BJ (cell line): ENCODE data around the gene PCDHGA3. TPM values are rescaled to one million over a fixed set of nuclear protein-coding genes. Genes with fewer than 3 reads are reported as not detected.

Experiments
- CTCF ChIA-PET: fragments of 350-600 bp; formaldehyde crosslinking; extraction: SDS; loops from one replicate; lab custom pipeline; 2021; ENCODE audit warnings: antibody characterized with exemption, inconsistent platforms; lab: Yijun Ruan, JAX
- POLR2A ChIA-PET: fragments of 300-600 bp; sonication (Branson Sonifier 250); formaldehyde crosslinking; extraction: SDS; loops from one replicate; lab custom pipeline; 2021; ENCODE audit warnings: antibody characterized with exemption; lab: Charles Lee
- DNase-seq: peaks from one replicate; pipeline ENCODE4 v3.0.0-alpha.2; 2011; ENCODE audit warnings: low read depth
- H3K27me3 ChIP-seq: 2 replicates; pipeline ENCODE4 v1.6.0; 2011; ENCODE audit warnings: low read length; ENCODE audit not compliant: control insufficient read depth, insufficient read depth
- H3K36me3 ChIP-seq: 2 replicates; pipeline ENCODE4 v1.5.1; 2011; ENCODE audit warnings: low read length; ENCODE audit not compliant: control insufficient read depth, insufficient read depth
- H3K4me3 ChIP-seq: 2 replicates; pipeline ENCODE4 v1.5.1; 2011; ENCODE audit warnings: low read depth, mild to moderate bottlenecking, control low read depth, low read length
- CTCF ChIP-seq: IDR thresholded peaks from 2 replicates; pipeline ENCODE4 v1.5.1; 2011; ENCODE audit warnings: low read depth, mild to moderate bottlenecking, control low read depth, inconsistent platforms, low read length, moderate library complexity; ENCODE audit not compliant: insufficient read depth
- polyA plus RNA-seq: library from polyadenylated mRNA; depleted of rRNA; stranded (reverse); fragments of >200 nt; gene quantifications from 2 replicates; pipeline ENCODE4 v1.2.3, GENCODE V29; 2011

PCDHGA3 gene
- polyA plus RNA-seq, 1 experiment: 2.5 TPM

DNA sequence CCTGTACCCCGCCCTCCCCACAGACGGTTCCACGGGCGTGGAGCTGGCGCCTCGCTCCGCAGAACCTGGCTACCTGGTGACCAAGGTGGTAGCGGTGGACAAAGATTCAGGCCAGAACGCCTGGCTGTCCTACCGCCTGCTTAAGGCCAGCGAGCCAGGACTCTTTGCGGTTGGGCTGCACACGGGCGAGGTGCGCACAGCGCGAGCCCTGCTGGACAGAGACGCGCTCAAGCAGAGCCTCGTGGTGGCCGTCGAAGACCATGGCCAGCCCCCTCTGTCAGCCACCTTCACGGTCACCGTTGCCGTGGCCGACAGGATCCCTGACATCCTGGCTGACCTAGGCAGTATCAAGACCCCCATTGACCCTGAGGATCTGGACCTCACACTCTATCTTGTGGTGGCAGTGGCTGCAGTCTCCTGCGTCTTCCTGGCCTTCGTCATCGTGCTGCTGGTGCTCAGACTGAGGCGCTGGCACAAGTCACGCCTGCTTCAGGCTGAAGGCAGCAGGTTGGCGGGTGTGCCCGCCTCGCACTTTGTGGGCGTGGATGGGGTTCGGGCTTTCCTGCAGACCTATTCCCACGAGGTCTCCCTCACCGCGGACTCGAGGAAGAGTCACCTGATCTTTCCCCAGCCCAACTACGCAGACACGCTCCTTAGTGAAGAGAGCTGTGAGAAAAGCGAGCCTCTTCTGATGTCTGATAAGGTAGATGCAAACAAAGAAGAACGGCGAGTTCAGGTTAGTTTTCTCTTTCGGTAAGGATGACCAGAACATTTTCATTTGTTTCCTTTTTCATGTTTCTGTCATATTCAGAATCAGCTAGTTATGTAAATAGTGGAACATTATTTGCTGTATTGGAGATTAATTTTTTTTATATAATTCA, 22.6 kb downstream of the PCDHGA3 start:
- Histone ChIP-seq H3K27me3 (peaks cover 2% of the 10 kb centered on the region; the same call in 1 of the 2 replicates), H3K36me3 (no peaks in the 10 kb centered on the region), H3K4me3 (no peak overlapping the region)
- CTCF ChIA-PET: interaction anchor here (0.6 to 1.4 kb wide), 3 partner anchors 10 to 424 kb away, joined by 3 read pairs; partner anchors contain the start of gene PCDHGA12
- TF ChIP-seq CTCF: no peak
- no peak for DNase-seq
- POLR2A ChIA-PET: no interaction called here

- Histone ChIP-seq H3K27me3 (no peaks in the 10 kb centered on the region; the same call in none of the 2 replicates), H3K4me3 (peak within 1 kb of the TSS; percentile 24), H3K36me3 (no peaks in the 10 kb centered on the region)
- ChIA-PET POLR2A (interaction anchor here (0.6 kb wide), 1 partner anchor 198 kb away, joined by 3 read pairs; no protein-coding TSS in a partner anchor), CTCF (interaction anchor here (0.8 to 3.5 kb wide), 30 partner anchors 10 to 197 kb away, joined by 3 to 18 read pairs (median 4); partner anchors contain the start of genes PCDHB12, PCDHB9, PCDHGA10 and PCDHGA11)
- no peak for DNase-seq
- peak; percentile 61 for TF ChIP-seq CTCF
These were observed 26.6 kb downstream of the PCDHGA3 start, which contains the start of gene PCDHGB3 for GRCh38 chr5:141369994-141370848. PCDHGB3 (plus strand) TSS chr5:141370242; CDS start chr5:141370395, 153 bp downstream.

- Histone ChIP-seq H3K4me3 (no peak overlapping the region), H3K36me3 (no peaks in the 10 kb centered on the region), H3K27me3 (no peaks in the 10 kb centered on the region; the same call in 1 of the 2 replicates)
- no peak for TF ChIP-seq CTCF
- POLR2A ChIA-PET: no interaction called here
- CTCF ChIA-PET: interaction anchor here (0.7 to 3.5 kb wide), 9 partner anchors 8 to 195 kb away, joined by 3 to 18 read pairs (median 4); partner anchors contain the start of genes PCDHGA10, PCDHGA7, PCDHGB1 and PCDHGB4
- DNase-seq: no peak
These were observed 28.2 kb downstream of the PCDHGA3 start for GRCh38 chr5:141371572-141372475.

- peak within 1 kb of the TSS; percentile 30 for H3K4me3 ChIP-seq
- POLR2A ChIA-PET: no interaction called here
- no peak for DNase-seq
These were observed 30.2 kb downstream of the PCDHGA3 start, which contains the start of gene PCDHGA6 for GRCh38 chr5:141373673-141374317. PCDHGA6 (plus strand) TSS chr5:141373891; CDS start chr5:141374084, 193 bp downstream.

More at GRCh38 chr5:141373673-141374317, 30.2 kb downstream of the PCDHGA3 start, which contains the start of gene PCDHGA6:
- Histone ChIP-seq H3K36me3 (no peaks in the 10 kb centered on the region), H3K27me3 (no peaks in the 10 kb centered on the region; the same call in 1 of the 2 replicates)
- CTCF ChIA-PET: interaction anchor here (0.9 to 2.2 kb wide), 13 partner anchors 10 to 192 kb away, joined by 3 to 14 read pairs (median 4); partner anchors contain the start of genes PCDHGA11, PCDHGA4, PCDHGA5 and PCDHGB6
- peak; percentile 56; the same call in 1 of the 2 replicates for TF ChIP-seq CTCF
